Activated CD4-positive, alpha-beta T cell treated with anti-CD3 and anti-CD28 coated beads for 1 hour (primary cell): ENCODE measurements around the gene HTR6.

ENCODE experiments used
- DNase-seq: peaks from one replicate; pipeline ENCODE4 v3.0.0-alpha.2; 2020

Gene HTR6

GRCh38 chr1:19728413-19729145 lies 63.9 kb downstream of the HTR6 start:
- no peak for DNase-seq

GRCh38 chr1:19730232-19730631 lies 65.6 kb downstream of the HTR6 start:
- DNase-seq, result no peak
